Measurements from ENCODE around the gene GHRH.

The GHRH gene

DNA sequence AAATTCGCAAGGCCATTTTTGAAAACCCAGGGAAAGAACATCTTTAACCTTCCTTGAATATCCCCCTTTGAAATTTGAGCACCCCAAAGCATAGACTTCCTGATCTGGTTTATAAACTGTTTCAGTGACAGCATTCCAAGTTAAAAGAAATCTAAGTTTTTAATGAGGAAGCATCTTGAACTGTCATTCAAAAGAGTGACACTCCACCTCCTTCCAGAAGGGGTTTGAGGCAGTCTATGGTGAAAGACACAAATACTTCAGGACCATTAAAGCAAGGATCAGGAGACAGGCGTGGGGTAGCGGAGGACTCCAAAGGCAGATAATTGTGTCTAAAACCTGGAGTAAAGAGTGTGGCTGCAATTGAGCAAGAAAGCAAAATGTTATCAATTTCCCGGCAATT, 691 bp downstream of the GHRH start:
- no peak for DNase-seq

DNA sequence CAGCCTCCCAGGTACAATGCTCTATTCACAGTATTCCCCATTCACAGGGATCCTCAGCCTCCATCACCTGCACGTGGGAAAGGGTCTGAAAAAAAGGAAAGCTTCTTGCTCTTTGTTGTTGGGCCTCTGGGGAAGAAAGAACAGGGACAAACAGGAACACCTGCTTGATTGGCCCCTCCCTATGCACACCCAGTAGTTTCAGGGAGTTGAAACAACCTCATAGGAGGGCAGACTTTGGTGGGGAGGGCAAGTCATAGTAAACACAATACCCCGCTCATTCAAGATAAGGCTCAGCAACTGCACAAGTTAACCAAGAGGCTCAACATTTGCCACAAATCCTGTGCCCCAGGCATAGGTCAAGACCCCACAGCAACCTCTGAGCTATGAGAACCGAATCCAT, 1.7 kb downstream of the GHRH start:
- DNase-seq, result no peak

DNA sequence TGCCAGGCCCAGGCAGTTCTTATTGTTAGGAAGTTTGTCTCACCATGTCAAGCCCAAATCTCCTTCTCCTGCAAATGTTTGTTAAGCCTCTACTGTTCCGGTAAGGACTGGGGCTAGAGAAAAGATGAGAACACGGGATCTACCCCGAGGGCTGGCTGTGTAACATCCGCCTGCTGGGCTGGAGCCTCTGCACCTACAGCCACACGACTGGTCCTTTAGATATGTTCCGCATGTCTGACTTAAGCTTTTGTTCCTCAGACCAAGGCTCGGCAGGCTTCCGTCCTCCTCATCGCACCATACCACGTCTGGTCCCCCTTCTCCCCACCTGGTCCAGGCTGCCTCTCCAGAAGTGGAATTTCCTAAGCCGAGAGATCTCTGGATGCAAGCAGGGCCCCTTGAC, 2.6 kb downstream of the GHRH start:
- no peak for DNase-seq

DNA sequence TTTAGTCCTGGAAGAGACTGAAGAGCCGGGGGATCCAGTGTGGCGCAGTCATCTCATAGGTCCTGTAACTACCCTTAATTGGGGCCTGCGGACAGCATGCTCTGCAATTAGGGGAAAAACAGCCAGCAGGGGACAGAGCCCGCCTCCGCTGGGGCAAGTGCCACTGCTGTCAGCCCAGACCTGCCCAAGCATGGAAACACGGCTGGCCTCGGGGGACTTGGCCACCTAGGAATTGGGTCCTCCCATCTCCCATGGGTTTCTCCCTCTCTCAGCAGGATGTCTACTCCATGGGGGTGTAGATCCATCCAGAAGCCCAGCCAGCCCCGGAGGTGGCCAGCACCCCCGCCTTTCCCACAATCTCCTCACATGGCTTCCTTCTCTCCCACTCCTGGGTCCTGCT, 3.6 kb downstream of the GHRH start:
- no peak for DNase-seq

DNA sequence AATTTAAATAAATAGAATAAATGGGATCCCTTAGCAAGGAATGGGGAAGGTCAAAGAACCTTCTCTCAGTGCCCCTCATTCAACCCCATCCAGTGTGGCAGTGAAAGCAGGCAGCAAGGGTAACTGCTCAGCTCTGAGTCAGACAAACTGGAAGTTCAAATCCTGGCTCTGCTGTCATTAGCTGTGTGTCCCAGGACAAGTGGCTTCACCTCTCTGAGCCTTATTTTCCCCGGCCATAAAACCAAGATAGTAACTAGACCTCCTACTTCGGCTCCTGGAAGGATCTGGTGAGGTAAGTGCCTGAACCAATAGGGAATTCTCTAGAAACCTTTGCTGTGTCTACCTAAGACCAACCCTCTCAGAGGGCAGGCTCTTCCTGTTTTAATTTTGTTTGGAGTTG, 4.1 kb downstream of the GHRH start:
- no peak for DNase-seq

DNA sequence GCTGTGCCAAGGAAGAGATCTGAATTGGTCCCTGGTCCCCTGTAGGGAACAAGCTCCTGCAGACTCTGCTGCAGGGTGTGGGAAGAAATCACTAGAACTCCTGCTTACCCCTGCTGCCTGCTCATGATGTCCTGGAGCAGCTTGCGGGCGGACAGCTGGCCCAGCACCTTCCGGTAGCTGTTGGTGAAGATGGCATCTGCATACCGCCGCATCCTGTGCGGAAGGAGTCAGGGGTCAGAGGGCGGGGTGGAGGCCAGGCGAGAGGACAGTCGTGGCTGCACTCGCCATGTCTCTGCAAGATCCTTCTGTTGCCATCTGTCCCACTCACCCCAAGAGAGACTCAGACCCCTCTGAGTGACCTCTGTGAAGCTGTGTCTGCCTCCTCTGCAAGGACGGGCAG, 5.3 kb downstream of the GHRH start:
- no peak for DNase-seq

DNA sequence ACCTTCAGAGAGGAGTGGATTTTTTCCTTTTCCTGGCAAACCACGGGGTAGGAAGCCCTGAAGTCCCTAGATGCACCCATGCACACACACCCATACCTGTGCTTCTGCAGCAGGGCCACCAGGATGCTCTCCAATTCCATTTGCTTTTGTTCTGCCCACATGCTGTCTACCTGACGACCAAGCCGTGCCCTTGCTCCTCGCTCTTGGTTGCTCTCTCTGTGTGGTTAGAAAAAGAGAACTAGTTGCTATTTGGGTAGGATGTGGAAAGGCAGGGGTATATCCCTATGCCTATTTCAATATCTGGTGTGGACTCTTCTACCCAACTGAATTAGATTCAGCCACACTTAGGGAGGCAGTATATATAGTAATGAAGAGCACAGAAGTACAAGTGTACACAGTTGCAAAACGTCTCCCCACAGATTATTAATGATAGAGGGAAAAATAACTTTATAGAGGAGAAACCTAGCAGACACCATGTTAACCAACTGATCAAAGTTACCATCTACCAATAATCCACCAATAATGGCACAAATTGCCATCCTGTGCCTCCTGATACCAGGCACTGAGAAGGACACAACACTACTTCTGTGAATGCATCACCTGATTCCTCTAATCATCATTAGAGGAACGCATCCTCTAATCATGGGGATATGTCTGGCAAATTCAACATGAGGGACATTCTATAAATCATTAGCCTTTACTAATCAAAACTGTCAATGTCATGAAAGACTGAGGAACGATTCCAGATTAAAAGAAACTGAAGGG, 7.3 kb downstream of the GHRH start:
- DNase-seq, result no peak

DNA sequence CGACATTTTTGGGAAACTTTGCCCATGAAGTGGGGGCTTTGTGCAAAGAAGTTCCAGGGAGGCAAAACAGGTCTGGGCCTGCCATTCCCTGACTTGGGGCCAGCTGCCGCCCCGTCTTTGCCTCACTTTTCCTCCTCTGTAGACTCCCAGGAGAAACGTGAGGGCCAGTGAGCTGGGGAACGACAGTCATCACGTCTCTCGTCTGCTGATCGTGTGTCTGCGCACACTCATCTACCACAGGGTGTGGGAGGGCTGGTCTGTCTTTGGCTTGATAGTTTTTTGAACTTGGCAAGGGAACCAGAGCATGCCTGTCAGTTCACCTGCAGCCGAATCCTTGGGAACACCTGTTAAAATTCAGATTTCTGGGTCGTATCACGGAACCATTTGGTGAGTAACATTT, 8.5 kb downstream of the GHRH start:
- DNase-seq, result no peak

DNA sequence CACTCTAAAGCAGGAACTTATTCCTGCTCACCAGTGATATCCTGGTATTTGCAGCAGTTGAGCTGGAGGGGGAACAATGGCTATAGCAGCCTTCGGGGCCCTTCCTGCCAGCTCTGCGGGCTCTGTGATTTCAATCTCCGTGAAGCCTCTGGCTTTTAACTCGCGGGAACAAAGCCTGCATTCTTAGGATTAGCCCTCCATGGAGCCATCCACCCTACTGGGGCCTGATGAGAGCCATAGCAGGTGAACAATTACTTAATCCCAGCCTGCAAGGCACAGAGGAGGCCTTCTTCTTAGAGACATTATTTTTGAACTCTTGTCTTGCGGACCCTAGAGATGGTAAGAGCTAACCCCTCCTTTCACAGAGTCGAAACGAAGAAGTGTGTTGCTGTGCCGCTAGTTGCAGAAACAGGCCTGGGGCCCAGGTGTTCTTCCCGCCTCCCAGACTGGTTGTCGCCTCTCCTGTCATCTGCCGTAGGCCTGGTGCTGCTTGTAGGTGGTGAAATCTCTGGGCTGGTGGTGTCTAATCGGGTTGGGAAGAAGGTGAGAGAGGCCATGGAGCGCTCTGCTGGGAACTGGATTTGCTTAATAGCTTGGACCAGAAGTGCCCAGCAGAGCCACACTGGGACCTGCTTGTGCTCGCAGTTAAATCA, 9.7 kb downstream of the GHRH start:
- no peak for DNase-seq

DNA sequence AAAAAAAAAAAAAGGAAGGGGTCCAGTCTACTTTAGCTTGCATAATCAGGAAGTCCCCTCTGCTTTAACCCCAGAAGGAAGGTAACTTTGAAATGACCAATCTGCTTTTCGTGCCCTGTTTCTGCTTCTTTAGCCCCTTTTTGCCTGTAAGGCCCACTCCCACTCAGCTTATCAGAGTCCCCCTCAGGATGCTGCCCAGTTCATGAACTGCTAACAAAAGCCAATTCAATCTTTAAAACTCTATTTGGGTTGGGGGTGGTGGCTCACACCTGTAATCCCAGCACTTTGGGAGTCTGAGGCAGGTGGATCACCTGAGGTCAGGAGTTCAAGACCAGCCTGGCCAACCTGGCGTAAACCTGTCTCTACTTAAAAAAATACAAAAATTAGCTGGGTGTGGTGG, 12.3 kb downstream of the GHRH start:
- DNase-seq, result no peak

DNA sequence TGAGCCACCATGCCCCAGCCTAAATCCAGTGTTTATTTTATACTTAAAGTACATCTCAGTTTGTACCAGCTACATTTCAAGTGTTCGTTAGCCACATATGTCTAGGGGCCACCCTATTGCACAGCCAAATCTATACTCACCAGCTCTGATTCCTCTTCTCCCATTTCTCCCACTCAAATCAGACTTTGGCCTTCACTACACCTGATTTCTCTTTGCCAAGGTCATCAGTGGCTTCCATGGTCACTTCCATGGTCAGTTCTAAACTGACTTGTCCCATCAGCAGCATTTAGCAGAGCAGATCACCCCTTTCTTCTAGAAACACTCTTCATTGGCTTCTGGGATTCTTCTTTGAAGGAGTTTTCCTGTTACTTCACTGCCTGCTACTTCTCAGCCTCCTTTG, 14.1 kb downstream of the GHRH start:
- no peak for DNase-seq

DNA sequence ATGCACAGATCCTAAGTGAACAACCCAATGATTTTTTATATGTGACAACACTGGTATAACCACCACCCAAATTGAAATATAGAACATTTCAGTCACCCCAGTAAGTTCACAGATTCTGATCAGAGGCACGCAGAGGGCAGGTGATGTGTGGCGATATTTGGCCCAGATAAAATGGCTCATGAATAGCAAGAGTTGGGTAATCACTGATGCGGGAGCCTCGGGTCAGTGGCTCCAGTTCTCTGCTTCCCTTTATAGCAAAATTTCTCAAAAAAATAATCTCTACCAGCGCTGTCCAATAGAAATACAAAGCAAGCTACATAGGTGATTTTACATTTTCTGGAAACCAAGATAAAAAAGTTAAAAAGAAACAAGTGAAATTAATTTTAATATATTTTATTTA, 14.9 kb downstream of the GHRH start:
- no peak for DNase-seq

DNA sequence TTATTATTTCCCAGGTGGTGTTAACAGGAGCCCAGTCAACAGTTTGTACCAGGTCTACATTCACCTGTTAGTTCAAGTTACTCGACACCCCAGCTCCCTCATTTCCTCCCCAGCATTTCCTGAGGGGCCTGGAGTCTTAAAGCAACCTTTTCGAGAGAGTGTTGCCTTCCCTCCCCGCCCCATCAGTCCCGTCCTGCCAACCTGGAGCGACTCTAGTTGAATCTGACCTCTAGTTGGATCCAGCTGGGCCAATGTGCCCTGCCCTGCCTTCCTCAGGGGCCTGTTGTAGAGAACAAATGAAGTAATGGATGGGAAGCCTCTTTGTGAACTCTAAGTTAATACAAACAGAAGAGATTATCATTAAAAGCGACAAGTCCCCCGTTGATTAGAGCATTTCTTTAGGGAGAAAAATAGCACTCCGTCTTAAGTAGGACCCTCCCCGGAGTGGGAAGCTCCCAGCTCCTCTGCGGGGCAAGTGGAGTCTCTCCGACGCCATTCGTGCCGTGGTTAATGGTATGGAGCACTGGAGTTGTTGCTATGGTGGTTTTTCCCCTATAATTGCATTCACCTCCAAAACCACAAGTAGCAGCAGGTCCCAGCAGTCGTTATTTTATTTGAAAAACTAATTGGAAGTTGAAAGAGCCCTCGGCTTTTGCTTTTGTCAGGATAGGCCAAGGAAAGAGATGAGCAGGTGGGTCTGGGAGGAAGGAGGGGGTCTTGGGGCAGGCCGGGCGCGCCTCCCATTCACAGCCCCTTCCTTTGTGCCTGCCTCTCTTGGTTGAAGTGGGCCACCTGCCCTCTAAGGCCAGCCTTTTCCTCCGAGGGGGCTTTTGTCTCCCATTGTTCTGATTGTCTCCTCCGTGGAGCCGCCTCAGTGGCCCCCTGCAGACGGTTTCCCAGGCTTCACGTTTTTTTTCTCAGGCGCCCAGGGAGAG, 16.1 kb downstream of the GHRH start:
- no peak for DNase-seq

DNA sequence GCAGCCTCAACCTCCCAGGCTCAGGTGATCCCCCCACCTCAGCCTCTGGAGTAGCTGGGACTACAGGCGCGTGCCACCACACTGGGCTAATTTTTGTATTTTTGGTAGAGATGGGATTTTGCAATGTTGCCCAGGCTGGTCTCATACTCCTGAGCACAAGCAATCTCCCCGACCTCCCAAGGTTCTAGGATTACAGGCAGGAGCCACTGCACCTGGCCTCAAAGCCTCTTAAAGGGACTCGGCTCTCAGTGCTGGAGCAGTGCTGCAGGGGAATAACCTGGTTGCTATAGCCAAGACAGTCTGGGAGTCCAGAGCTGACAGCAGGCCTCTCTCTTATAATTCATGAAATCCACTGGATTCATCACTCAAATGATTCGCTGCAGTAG, 17.0 kb downstream of the GHRH start:
- no peak for DNase-seq

DNA sequence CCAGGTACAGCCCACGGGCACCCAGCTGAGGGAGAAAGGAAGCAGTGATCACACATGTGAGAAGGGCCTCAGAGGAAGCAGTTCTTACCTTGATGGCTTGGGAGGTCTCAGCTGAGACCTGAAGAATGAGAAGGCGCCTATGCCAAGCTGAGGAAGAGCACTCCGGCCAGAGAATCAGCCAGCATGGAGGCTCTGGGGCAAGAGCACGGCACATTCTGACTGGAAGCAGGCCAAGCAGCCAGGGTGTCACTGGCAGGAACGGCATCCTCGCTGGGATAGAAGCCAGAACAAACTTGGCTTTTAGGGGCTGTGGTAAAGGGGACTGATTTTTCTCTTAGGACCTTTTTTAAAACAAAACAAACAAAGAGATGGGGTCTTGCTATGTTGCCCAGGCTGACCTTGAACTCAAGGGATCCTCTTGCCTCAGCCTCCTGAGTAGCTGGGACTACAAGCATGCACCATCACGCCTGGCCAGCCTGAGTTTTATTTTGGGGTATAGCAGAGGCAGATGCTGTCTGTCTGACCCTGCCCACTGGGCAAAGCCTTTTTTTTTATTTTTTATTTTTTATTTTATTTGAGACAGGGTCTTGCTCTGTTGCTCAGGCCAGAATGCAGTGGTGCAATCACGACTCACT, 17.6 kb downstream of the GHRH start:
- no peak for DNase-seq

DNA sequence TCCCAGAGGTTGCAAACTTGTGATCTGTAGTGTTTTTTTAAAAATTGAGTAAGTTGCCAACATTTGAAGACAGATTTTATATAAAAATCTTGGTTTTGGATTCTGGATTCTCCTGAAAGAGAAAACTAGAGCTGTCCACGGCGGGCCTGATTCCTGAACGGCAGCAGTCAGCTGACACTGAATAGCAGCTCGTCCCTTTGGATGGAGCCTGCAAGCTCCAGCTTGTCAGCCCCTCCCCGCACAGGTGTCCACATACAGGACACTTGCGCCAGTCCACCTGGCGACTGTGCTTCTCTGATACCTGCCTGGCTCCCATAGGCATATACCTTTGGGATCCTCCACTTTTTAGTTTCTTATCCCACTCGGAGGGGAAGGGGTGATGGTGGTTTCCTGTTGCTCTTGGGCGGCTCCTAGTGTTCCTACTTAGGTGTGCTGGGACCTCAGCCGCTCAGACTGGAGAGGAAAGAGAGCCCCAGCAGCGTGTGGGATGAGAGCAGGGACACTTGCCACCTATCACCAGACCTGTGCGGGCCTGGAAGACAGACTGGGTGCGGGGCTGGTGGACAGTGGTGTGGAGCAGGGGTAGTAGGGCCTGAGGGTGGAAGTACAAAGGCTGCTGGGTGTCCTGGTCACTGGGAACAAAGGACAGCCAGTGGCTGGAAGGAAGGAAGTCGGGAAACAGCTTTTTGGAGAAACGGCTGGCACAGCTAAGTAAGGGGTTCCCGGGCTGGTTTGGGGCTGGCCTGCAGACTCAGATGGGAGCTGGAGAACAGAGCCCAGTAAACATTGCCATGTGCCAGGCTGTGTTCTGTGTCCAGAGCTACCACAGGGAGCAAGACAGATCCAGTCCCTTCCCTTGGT, 18.3 kb downstream of the GHRH start:
- DNase-seq, result no peak

DNA sequence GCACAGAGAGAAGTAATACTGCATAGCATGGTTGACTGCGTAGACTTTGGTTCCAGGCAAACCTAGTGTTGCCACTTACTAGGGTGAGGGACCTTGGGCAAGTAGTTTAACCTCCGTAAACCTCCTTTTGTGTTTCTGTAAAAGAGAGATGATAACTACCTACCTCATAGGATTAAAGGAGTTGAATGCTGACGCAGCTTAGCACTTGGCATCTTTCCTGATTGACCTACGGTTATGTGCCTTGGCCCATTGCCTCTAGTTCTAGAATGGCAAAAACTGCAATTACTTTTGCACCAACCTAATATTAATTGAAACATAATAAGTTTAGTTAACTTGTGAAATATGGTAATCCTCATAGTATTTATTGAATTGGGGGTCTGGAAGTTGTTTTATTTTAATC, 19.1 kb downstream of the GHRH start:
- DNase-seq, result no peak

DNA sequence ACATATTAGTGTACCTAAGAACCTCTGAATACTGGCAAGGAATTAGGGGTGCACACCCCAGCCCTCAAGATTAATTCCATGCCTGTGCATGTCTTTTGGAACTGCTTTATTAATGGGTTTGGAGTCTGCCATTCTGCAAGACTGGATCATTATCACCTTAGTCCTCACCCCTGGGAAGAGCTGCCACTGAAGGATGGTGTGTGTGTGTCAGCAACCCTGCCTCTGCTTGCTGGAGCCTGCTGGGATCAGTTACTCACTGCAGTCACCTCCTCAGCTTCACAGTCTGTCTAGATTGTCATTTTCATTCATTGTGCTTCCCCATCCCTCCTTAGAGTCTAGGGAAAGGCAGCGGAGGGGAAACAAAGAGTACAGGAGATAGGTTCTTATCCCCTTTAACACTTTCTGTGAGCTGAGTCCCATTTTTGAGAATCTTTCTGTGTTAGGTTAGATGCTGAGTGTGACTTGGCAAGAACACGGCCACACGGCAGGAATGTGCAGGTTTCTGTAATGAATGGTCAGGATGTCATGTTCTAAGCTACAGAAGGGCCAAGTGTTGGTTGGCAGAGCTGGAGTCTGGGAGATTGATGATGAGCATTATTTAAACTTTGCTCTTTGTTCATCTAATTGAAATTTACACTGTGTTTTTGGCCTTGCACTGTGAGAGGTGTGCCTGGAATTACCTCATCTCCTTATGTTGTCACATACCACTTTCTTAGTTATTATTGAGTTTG, 21.1 kb downstream of the GHRH start:
- DNase-seq, result no peak

DNA sequence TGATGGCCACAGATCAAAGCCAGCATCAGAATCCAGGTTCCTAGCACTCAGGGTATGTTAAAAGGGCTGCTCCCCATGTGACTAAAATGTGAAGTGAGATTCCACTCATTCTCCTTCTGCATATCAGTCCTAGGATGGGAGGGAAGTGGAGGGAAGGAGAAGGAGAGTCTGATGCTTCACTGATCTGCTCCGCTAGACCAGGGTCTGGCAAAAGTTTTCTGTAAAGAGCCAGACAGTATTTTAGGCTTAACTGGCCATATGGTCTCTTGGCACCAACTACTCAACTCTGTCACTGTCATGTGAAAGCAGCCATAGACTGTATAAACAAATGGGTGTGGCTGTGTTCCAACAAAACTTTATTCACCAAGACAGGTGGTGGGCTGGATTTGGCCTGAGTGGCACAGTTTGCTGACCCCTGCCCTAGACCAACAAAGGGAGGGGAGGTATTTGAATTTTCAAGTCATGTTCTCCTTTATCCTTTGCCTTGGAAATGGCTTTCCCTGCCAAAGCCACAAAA, 22.6 kb downstream of the GHRH start:
- no peak for DNase-seq

DNA sequence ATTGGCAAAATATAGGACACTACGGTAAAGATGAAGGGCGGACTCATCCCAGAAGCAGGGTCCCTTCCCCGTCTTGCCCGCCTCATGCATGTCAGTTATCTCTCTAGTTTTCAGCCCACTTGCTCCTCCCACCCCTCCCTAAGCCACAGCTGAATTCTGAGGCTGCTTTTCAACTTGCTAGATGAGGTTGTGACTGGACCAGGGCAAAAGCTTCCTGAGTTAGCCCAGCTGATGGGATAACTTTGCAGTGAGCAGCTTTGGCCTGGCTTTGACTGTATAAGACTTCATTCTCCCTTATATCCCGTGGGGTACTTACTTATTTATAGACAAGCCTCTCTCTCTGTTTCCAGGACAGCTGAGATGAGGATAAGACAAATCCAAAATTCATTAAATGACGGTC, 23.2 kb downstream of the GHRH start:
- DNase-seq, result no peak

DNA sequence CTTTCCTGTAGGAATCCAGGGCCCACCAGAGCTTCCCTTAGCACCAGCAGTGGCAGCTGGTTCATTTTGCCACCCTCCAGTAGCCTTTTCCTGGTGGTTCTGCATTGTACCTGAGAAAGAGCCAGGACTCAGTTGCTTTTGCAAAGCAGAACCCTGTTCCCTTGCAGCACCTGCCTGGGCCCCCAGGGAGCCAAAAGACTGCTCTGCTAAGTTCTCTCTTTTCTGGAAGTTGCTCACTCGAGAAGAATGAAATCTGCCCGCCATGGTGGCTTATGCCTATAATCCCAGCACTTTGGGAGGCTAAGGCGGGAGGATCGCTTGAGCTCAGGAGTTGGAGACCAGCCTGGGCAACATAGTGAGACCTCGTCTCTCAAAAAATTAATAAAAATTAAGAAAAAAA, 24.0 kb downstream of the GHRH start:
- no peak for DNase-seq
